ENCODE data around the gene PPP6C. TPM values are rescaled to one million over a fixed set of nuclear protein-coding genes. Genes with fewer than 3 reads are reported as not detected.
"Not testable (repeated sequence)": the region's sequence is repeated elsewhere in the genome, so short reads cannot be mapped to it uniquely, and the experiment has no call there.

The PPP6C gene
- polyA plus RNA-seq, 3 donors from 2014 or later, result 34.3 to 48.2 (median 46.9) TPM

DNA sequence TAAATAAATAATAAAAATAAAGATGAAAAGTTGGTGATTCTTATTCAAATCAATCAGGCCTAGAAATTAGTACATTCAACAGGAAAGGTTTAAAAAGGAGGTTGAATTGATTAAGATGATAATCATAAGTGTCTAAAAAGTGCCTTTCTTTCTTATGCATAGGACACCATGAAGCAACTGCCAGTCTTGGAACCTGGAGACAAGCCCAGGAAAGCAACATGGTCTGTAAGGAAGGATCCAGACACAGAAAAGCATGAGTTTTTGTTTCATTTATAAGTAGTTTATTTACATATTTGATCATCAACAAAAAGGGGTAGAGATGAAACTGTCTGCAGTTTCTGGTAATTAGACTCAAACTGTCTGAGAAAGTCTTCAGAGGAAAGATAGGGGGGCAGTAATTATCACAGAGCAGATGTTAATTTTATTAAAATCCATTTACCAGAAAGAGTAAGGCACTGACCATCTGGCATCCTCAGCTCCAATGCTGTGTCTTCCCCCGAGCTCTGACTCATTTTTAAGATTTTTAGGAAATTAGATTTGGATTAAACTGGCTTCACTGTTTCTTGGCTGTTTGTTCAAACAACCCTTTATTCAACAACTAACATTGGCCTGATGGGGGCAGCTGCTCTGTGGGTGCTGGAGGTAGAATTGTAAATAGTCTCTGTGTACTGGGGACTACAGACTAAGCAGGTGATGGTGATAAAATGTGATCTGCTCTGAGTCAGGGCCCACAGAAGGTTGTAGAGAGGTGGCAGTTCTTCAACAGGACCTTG, 13.4 kb upstream of the PPP6C start:
- H3K27ac Mint-ChIP-seq, result peak overlapping the region in 1 of 6 donors; percentile 13
- H3K9me3 Mint-ChIP-seq, result no peaks in the 10 kb centered on the region
- H3K36me3 Mint-ChIP-seq, result peaks cover 8 to 29% (median 28%) of the 10 kb centered on the region in 3 donors
- peaks cover 0 to 6% (median 2%) of the 10 kb centered on the region in 3 donors for H3K27me3 Mint-ChIP-seq (ENCODE audit: low read depth in 3 of 3)
- H3K4me1 Mint-ChIP-seq, result peaks cover 10 to 12% of the 10 kb centered on the region in 2 donors
- DNase-seq, result no peak
- no peak overlapping the region for H3K4me3 Mint-ChIP-seq

DNA sequence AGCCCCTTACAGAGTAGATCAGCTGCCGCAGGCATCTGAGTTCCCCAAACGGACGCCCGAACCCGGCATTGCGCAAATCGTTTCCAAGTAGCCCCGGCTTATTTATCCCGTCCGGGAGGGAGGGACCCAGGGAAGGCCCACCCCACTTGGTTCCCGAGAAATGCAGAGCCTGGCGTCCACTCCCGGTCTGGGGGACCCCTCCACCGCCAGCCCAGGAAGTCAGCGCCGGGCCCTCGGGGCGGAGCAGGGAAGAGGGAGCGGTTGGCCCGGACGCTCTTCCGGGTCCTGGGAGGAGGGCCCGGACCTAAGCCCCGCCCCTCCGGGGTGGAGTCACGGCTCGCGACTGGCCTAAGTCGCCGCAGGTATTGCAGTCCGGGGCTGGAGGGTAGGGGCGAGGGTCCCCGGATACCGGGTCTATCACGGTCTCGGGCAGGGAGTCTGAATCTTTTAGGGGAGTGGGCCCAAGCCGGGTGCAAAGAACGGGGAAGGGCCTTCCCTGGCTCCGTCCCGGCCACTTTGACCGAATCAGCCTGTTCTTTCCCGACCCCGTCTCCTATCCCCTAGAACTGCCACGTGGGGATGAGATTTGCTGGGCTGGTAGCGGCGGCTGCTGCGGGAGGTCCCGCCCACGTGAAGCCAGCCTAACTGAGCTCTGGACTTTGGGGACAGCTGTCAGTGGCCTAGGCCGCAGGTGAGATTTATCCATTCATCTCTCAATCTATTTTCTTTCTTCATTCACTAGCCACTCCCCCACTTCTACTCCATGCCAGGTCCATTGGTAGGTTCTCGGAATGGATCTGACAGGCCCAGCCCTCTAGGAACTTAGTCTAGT, 10.8 kb upstream of the PPP6C start, which contains the start of gene RABEPK:
Gene RABEPK, plus strand, starts transcription at position 327 of the 832 bp plus-strand sequence. CDS start 2,472 bp downstream, outside the sequence.
- peak within 1 kb of the TSS; percentile 86 to 95 (median 92) for H3K27ac Mint-ChIP-seq
- H3K9me3 Mint-ChIP-seq, result no peaks in the 10 kb centered on the region
- H3K36me3 Mint-ChIP-seq, result peaks cover 4 to 18% (median 14%) of the 10 kb centered on the region in 3 donors
- peaks cover 2 to 7% (median 4%) of the 10 kb centered on the region in 3 donors for H3K27me3 Mint-ChIP-seq (ENCODE audit: low read depth in 3 of 3)
- peak; percentile 89 to 90 (median 90) for DNase-seq
- H3K4me3 Mint-ChIP-seq, result peak within 1 kb of the TSS; percentile 92 to 94 (median 94)
- H3K4me1 Mint-ChIP-seq, result peaks cover 10 to 12% of the 10 kb centered on the region in 2 donors

DNA sequence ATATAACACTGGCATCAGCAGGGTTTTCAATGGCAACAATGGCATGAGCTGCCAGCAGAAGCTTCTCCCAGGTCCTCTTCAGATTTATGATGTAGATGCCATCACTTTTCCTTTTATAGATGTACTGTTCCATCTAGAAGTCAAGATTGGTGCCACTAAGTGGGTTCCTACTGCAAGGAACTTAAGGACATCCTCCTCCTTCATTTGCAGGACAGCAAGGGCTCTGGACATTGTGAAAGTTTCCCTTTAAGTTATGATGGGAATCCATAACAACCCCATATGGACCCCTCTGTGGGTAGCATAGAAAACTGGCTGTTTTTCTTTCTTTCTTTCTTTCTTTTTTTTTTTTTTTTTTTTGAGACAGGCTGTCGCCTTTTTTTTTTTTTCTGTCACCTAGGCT, 6.0 kb upstream of the PPP6C start:
- not testable (repeated sequence) for DNase-seq; H3K4me3 Mint-ChIP-seq; H3K27me3 Mint-ChIP-seq (ENCODE audit: low read depth in 3 of 3)

DNA sequence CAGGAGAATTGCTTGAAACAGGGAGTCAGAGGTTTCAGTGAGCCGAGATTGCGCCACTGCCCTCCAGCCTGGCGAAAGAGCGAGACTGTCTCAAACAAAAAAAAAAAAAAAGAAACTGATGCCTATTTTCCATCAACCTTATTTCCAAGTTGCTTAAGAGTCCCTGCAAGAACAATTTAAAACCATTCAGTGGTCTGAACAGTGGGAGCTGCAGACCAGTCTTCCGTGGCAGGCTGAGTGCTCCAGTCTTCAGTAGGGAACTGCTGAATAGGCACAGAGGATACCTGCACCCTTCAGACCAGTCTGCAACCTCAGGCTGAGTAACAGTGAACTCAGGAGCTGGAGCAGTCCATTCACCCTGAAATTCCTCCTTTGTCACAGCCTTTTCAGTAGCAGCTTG, 4.9 kb upstream of the PPP6C start:
- not testable (repeated sequence) for H3K9me3 Mint-ChIP-seq; H3K27ac Mint-ChIP-seq; H3K4me3 Mint-ChIP-seq; H3K27me3 Mint-ChIP-seq (ENCODE audit: low read depth in 3 of 3); H3K36me3 Mint-ChIP-seq; DNase-seq
- peaks cover 11 to 14% of the 10 kb centered on the region in 2 donors for H3K4me1 Mint-ChIP-seq

More for the DNA sequence above, 6.0 kb upstream of the PPP6C start:
- not testable (repeated sequence) for H3K9me3 Mint-ChIP-seq, H3K27ac Mint-ChIP-seq, H3K36me3 Mint-ChIP-seq, H3K4me1 Mint-ChIP-seq

DNA sequence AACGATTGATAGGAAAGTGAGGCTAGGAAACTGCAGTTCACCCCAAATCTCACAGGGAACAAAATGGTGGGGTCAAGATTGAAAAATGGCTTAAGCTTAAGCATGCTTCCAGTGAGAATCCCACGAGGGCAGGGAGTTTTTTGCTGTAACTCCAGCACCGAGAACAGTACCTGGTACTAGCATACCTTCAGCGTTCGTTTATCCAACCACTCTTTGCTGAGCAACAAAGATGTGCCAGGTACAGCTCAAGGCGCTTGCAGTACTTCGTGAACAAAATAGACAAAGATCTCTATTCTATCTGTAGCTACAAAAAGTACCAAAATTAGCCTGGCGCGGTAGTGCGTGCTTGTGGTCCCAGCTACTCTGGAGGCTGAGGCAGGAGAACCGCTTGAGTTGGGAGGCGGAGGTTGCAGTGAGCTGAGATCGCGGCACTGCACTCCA, 778 bp upstream of the PPP6C start:
- peak overlapping the region; percentile 92 to 97 (median 96) for H3K4me3 Mint-ChIP-seq
- H3K36me3 Mint-ChIP-seq, result no peaks in the 10 kb centered on the region
- H3K27ac Mint-ChIP-seq, result peak overlapping the region; percentile 80 to 96 (median 92)
- peaks cover 0 to 4% (median 2%) of the 10 kb centered on the region in 3 donors for H3K27me3 Mint-ChIP-seq (ENCODE audit: low read depth in 3 of 3)
- no peaks in the 10 kb centered on the region for H3K9me3 Mint-ChIP-seq
- H3K4me1 Mint-ChIP-seq, result peaks cover 30 to 36% of the 10 kb centered on the region in 2 donors
- peak in 1 of 3 donors; percentile 10 for DNase-seq

DNA sequence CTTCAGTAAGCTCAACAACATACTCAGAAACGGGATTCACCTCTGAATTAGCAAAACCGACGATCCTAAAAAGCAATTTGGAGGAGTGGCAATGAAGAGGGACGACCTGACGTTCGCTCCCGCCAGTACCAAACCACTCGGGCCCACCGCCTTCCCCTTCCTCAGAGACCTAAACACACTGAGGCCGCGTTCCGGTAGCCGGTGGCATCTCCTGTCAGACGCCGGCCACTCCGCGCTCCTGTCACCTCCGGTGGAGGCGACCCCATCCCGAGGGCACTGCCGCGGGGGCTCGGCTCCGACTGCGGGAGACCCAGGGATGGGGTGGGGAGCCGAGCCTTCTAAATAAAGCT, 617 bp downstream of the PPP6C start:
- Mint-ChIP-seq H3K27me3 (ENCODE audit: low read depth in 3 of 3) (peaks cover 0 to 4% (median 2%) of the 10 kb centered on the region in 3 donors), H3K27ac (peak overlapping the region; percentile 80 to 96 (median 92)), H3K4me3 (peak overlapping the region; percentile 92 to 97 (median 96)), H3K4me1 (peaks cover 42 to 43% of the 10 kb centered on the region in 2 donors), H3K9me3 (no peaks in the 10 kb centered on the region), H3K36me3 (no peaks in the 10 kb centered on the region)
- DNase-seq, result peak in 2 of 3 donors; percentile 39 to 48

DNA sequence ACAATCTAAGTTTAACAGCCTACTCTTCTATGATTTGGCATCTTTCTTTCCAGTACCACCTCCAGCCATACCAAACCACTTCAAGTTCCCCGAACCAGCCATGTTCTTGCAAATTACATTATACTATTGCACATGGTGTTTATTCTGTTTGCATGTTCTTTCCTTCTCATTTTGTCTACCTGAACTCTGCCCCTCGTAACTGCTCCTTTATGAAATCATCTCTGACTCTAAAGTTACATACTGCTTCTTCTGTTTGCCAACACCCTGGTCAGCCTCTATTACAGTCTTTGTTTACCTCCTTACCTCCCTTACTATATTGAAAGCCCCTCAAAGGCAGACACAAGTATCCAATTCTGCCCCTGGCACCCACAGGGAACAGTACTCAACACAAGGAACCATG, 6.0 kb downstream of the PPP6C start:
- no peak overlapping the region for H3K4me3 Mint-ChIP-seq
- no peak for DNase-seq
- peak overlapping the region in 3 of 6 donors; percentile 3 to 43 (median 32) for H3K27ac Mint-ChIP-seq
- no peaks in the 10 kb centered on the region for H3K9me3 Mint-ChIP-seq
- peaks cover 0 to 2% (median 0%) of the 10 kb centered on the region in 3 donors for H3K27me3 Mint-ChIP-seq (ENCODE audit: low read depth in 3 of 3)
- H3K36me3 Mint-ChIP-seq, result no peaks in the 10 kb centered on the region
- H3K4me1 Mint-ChIP-seq, result peaks cover 73 to 83% of the 10 kb centered on the region in 2 donors

DNA sequence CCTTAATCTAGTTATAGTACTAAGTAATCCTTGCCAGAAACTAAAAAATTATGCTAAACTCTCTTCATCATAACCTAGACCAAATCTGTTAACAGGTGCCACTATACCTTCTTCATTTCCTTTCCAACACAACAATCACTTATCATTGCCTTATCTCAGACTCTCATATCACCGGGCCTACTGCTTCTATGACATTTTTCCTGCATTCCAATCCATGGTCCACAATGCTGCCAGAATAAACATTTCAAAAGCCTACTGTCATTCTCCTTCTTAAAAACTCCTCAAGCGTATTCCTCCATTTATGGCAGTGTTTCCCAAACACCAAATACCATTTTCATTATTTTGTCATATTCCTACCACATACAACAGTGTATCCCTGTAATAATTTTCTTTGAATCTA, 6.5 kb downstream of the PPP6C start:
- no peak for DNase-seq
- no peaks in the 10 kb centered on the region for H3K36me3 Mint-ChIP-seq
- peaks cover 0 to 2% (median 0%) of the 10 kb centered on the region in 3 donors for H3K27me3 Mint-ChIP-seq (ENCODE audit: low read depth in 3 of 3)
- no peaks in the 10 kb centered on the region for H3K9me3 Mint-ChIP-seq
- H3K4me1 Mint-ChIP-seq, result peaks cover 73 to 86% of the 10 kb centered on the region in 2 donors
- H3K4me3 Mint-ChIP-seq, result no peak overlapping the region
- H3K27ac Mint-ChIP-seq, result peak overlapping the region in 3 of 6 donors; percentile 1 to 8 (median 4)

DNA sequence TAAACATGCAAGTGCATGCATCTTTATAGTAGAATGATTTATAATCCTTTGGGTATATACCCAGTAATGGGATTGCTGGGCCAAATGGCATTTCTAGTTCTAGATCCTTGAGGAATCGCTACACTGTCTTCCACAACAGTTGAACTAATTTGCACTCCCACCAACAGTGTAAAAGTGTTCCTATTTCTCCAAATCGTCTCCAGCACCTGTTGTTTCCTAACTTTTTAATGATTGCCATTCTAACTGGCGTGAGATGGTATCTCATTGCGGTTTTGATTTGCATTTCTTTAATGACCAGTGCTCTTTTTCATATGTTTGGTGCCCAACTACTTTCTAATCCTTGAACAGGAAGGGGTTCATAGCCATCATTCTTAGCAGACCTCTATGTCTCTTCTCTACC, 7.8 kb downstream of the PPP6C start:
- peaks cover 68 to 86% of the 10 kb centered on the region in 2 donors for H3K4me1 Mint-ChIP-seq
- H3K9me3 Mint-ChIP-seq; DNase-seq; H3K36me3 Mint-ChIP-seq; H3K27ac Mint-ChIP-seq; H3K27me3 Mint-ChIP-seq (ENCODE audit: low read depth in 3 of 3); H3K4me3 Mint-ChIP-seq: not testable (repeated sequence)

DNA sequence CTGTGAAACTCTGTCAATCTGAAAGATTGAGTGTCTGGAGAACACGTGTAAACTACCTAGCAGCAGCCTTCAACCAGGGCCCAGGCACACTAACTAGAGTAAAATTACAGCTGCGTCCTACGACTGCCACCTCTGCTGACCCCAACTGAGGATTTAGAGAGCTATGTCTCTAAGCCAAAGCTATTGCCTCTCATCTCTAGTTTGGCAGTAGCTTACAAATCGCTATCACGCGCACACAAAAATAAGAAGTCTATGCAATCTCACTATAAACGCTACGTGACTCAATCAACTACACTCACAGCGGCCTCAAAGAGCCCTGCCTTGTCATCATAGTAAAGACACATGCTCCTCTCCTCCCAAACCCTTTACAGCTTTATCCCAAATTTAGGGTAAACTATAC, 8.7 kb downstream of the PPP6C start:
- peaks cover 72 to 91% of the 10 kb centered on the region in 2 donors for H3K4me1 Mint-ChIP-seq
- H3K27ac Mint-ChIP-seq, result no peak overlapping the region
- H3K9me3 Mint-ChIP-seq, result no peaks in the 10 kb centered on the region
- H3K36me3 Mint-ChIP-seq, result no peaks in the 10 kb centered on the region
- peaks cover 0 to 2% (median 0%) of the 10 kb centered on the region in 3 donors for H3K27me3 Mint-ChIP-seq (ENCODE audit: low read depth in 3 of 3)
- no peak overlapping the region for H3K4me3 Mint-ChIP-seq
- DNase-seq, result no peak

DNA sequence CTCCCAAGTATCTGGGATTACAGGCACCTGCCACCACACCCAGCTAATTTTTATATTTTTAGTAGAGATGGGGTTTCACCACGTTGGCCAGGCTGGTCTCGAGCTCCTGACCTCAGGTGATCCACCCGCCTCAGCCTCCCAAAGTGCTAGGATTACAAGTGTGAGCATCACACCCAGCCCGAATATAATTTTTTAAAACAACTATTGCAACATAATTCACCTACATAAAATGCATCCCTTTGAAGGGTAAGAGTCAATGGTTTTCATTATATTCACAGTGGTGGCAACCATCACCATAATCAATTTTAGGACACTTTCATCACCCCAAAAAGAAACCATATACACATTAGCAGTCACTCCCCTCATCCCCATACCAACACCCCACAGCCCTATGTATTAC, 9.8 kb downstream of the PPP6C start:
- H3K9me3 Mint-ChIP-seq; DNase-seq; H3K4me3 Mint-ChIP-seq; H3K27me3 Mint-ChIP-seq (ENCODE audit: low read depth in 3 of 3); H3K36me3 Mint-ChIP-seq: not testable (repeated sequence)
- peaks cover 64 to 88% of the 10 kb centered on the region in 2 donors for H3K4me1 Mint-ChIP-seq
- H3K27ac Mint-ChIP-seq, result peak overlapping the region in 2 of 6 donors; percentile 4 to 26

DNA sequence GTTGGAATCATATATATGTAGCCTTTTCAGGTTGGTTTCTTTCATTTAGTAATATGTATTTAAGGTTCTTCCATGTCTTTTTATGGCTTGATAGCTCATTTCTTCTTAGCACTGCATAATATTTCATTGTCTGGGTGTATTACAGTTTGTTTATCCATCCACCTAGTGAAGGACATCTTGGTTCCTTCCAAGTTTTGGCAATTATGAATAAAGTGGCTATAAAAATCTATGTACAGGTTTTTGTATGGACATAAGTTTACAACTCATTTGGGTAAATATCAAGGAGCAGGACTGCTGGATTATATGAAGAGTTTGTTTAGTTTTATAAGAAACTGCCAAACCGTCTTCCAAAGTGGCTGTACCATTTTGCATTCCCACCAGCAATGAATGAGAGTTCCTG, 11.7 kb downstream of the PPP6C start:
- H3K4me1 Mint-ChIP-seq, result peaks cover 59 to 82% of the 10 kb centered on the region in 2 donors
- peak overlapping the region in 2 of 6 donors; percentile 16 to 55 for H3K27ac Mint-ChIP-seq

DNA sequence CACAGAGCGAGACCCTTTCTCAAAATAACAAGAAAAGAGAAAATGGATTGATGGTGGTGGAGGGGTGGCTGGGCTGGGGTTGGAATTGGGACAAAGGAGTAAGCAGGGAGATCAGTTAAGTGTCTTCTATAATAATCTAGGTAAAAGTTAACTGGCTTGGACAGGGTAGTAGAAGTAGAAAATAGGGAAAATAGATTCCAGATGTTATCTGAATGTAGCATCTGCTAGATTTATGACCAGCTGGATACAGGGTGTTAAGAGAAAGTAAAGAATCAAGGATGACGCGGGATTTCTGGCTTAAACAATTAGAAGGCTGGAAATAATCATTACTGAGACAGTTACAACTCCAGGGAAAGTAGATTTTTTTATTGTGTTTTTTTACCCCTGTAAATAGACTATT, 13.0 kb downstream of the PPP6C start:
- H3K9me3 Mint-ChIP-seq, result no peaks in the 10 kb centered on the region

More for the DNA sequence above, 11.7 kb downstream of the PPP6C start:
- no peak overlapping the region for H3K4me3 Mint-ChIP-seq
- no peaks in the 10 kb centered on the region for H3K9me3 Mint-ChIP-seq
- no peaks in the 10 kb centered on the region for H3K36me3 Mint-ChIP-seq
- DNase-seq, result no peak
- H3K27me3 Mint-ChIP-seq (ENCODE audit: low read depth in 3 of 3), result peaks cover 0 to 2% (median 0%) of the 10 kb centered on the region in 3 donors

More for the DNA sequence above, 13.0 kb downstream of the PPP6C start:
- DNase-seq, result no peak
- Mint-ChIP-seq H3K27ac (peak overlapping the region in 4 of 6 donors; percentile 3 to 54 (median 28)), H3K4me3 (no peak overlapping the region), H3K27me3 (ENCODE audit: low read depth in 3 of 3) (peaks cover 0 to 2% (median 0%) of the 10 kb centered on the region in 3 donors), H3K4me1 (peaks cover 59 to 82% of the 10 kb centered on the region in 2 donors), H3K36me3 (no peaks in the 10 kb centered on the region)

Measured in immature natural killer cell (primary cell).